DND-41 (cell line): ENCODE data around the gene STH.

Source experiments
- ATAC-seq: fragments of 200-7000 bp; cut with Tn5 transposase; 3 replicates; pipeline ENCODE4 v1.9.1; 2021; ENCODE audit warnings: low read depth; ENCODE audit not compliant: insufficient read depth
- DNase-seq: peaks from one replicate; pipeline ENCODE4 v3.0.0-alpha.2; 2020
- H2AFZ ChIP-seq: 2 replicates; pipeline ENCODE4 v1.6.0; 2012; ENCODE audit warnings: low read depth, low read length
- H3K27ac ChIP-seq: 2 replicates; pipeline ENCODE4 v1.5.1; 2012; ENCODE audit warnings: low read length, inconsistent platforms
- H3K27me3 ChIP-seq: fragments of 200-600 bp; sonication (generic); 2 replicates; pipeline ENCODE4 v1.6.0; 2012; ENCODE audit warnings: low read length, mild to moderate bottlenecking, inconsistent platforms; ENCODE audit not compliant: insufficient read depth, poor library complexity
- H3K36me3 ChIP-seq: 2 replicates; pipeline ENCODE4 v1.5.1; 2012; ENCODE audit warnings: low read length, inconsistent platforms; ENCODE audit not compliant: insufficient read depth
- H3K4me1 ChIP-seq: 2 replicates; pipeline ENCODE4 v1.5.1; 2012; ENCODE audit warnings: mild to moderate bottlenecking, low read length; ENCODE audit not compliant: insufficient read depth
- H3K4me2 ChIP-seq: 2 replicates; pipeline ENCODE4 v1.6.0; 2012; ENCODE audit warnings: mild to moderate bottlenecking, moderate library complexity, low read length, inconsistent platforms; ENCODE audit not compliant: insufficient read depth
- H3K4me3 ChIP-seq, 2 experiments: fragments of 200-600 bp in 1 of 2; shearing (Covaris generic) in 1 of 2; 2 replicates each; pipeline ENCODE4 v1.5.1; 2012 to 2016; ENCODE audit warnings: inconsistent platforms in 2 of 2, low read length in 2 of 2, mild to moderate bottlenecking in 2 of 2, low read depth in 1 of 2, moderate library complexity in 1 of 2
- H3K79me2 ChIP-seq: 2 replicates; pipeline ENCODE4 v1.6.0; 2012; ENCODE audit warnings: low read length, inconsistent platforms; ENCODE audit not compliant: insufficient read depth
- H3K9ac ChIP-seq: 2 replicates; pipeline ENCODE4 v1.6.0; 2012; ENCODE audit warnings: low read depth, mild to moderate bottlenecking, inconsistent platforms, low read length, moderate library complexity
- H3K9me3 ChIP-seq: 2 replicates; pipeline ENCODE4 v1.5.1; 2012; ENCODE audit warnings: low read length, moderate library complexity, mild to moderate bottlenecking, inconsistent platforms; ENCODE audit not compliant: insufficient read depth, severe bottlenecking
- H4K20me1 ChIP-seq: 2 replicates; pipeline ENCODE4 v1.6.0; 2012; ENCODE audit warnings: low read length; ENCODE audit not compliant: insufficient read depth
- EZH2 ChIP-seq: IDR thresholded peaks from 3 replicates; pipeline ENCODE4 v1.6.1; 2012; ENCODE audit warnings: borderline replicate concordance, low read depth, mild to moderate bottlenecking, moderate library complexity, low read length, inconsistent platforms; ENCODE audit not compliant: severe bottlenecking
- TF ChIP-seq, protein P1 (sequence below): IDR thresholded peaks from 2 replicates; pipeline ENCODE4 v1.5.1; 2012; ENCODE audit warnings: borderline replicate concordance, low read length, moderate library complexity, mild to moderate bottlenecking; ENCODE audit not compliant: poor library complexity, severe bottlenecking; ENCODE audit errors: extremely low read depth

Gene STH

DNA sequence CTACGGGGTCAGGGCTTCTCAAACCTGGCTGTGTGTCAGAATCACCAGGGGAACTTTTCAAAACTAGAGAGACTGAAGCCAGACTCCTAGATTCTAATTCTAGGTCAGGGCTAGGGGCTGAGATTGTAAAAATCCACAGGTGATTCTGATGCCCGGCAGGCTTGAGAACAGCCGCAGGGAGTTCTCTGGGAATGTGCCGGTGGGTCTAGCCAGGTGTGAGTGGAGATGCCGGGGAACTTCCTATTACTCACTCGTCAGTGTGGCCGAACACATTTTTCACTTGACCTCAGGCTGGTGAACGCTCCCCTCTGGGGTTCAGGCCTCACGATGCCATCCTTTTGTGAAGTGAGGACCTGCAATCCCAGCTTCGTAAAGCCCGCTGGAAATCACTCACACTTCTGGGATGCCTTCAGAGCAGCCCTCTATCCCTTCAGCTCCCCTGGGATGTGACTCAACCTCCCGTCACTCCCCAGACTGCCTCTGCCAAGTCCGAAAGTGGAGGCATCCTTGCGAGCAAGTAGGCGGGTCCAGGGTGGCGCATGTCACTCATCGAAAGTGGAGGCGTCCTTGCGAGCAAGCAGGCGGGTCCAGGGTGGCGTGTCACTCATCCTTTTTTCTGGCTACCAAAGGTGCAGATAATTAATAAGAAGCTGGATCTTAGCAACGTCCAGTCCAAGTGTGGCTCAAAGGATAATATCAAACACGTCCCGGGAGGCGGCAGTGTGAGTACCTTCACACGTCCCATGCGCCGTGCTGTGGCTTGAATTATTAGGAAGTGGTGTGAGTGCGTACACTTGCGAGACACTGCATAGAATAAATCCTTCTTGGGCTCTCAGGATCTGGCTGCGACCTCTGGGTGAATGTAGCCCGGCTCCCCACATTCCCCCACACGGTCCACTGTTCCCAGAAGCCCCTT lies 10.9 kb downstream of the STH start:
- no peaks in the 10 kb centered on the region for H3K79me2 ChIP-seq
- H3K36me3 ChIP-seq = no peaks in the 10 kb centered on the region
- no peak overlapping the region for H3K27ac ChIP-seq
- H3K9ac ChIP-seq = no peak overlapping the region
- H3K4me1 ChIP-seq = no peaks in the 10 kb centered on the region
- DNase-seq (no peak), ATAC-seq (no peak)
- no peak overlapping the region for H3K4me2 ChIP-seq
- H3K9me3 ChIP-seq = no peaks in the 10 kb centered on the region
- no peak overlapping the region for H3K4me3 ChIP-seq
- no peak overlapping the region for H2AFZ ChIP-seq
- H3K27me3 ChIP-seq = no peaks in the 10 kb centered on the region
- TF ChIP-seq EZH2 = no peak
- H4K20me1 ChIP-seq = peaks cover 3% of the 10 kb centered on the region; the same call in 1 of the 2 replicates

DNA sequence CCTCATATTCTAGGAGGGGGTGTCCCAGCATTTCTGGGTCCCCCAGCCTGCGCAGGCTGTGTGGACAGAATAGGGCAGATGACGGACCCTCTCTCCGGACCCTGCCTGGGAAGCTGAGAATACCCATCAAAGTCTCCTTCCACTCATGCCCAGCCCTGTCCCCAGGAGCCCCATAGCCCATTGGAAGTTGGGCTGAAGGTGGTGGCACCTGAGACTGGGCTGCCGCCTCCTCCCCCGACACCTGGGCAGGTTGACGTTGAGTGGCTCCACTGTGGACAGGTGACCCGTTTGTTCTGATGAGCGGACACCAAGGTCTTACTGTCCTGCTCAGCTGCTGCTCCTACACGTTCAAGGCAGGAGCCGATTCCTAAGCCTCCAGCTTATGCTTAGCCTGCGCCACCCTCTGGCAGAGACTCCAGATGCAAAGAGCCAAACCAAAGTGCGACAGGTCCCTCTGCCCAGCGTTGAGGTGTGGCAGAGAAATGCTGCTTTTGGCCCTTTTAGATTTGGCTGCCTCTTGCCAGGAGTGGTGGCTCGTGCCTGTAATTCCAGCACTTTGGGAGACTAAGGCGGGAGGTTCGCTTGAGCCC lies 11.6 kb downstream of the STH start:
- H3K9me3 ChIP-seq = no peaks in the 10 kb centered on the region
- H3K79me2 ChIP-seq = no peaks in the 10 kb centered on the region

DNA sequence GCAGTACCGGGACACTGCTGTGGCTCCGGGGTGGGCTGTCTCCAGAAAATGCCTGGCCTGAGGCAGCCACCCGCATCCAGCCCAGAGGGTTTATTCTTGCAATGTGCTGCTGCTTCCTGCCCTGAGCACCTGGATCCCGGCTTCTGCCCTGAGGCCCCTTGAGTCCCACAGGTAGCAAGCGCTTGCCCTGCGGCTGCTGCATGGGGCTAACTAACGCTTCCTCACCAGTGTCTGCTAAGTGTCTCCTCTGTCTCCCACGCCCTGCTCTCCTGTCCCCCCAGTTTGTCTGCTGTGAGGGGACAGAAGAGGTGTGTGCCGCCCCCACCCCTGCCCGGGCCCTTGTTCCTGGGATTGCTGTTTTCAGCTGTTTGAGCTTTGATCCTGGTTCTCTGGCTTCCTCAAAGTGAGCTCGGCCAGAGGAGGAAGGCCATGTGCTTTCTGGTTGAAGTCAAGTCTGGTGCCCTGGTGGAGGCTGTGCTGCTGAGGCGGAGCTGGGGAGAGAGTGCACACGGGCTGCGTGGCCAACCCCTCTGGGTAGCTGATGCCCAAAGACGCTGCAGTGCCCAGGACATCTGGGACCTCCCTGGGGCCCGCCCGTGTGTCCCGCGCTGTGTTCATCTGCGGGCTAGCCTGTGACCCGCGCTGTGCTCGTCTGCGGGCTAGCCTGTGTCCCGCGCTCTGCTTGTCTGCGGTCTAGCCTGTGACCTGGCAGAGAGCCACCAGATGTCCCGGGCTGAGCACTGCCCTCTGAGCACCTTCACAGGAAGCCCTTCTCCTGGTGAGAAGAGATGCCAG lies 12.9 kb downstream of the STH start:
- H3K9me3 ChIP-seq = no peaks in the 10 kb centered on the region
- no peaks in the 10 kb centered on the region for H3K36me3 ChIP-seq
- peaks cover 3% of the 10 kb centered on the region; the same call in 1 of the 2 replicates for H4K20me1 ChIP-seq
- H3K27me3 ChIP-seq = no peaks in the 10 kb centered on the region
- no peak for DNase-seq
- TF ChIP-seq, protein P1, sequence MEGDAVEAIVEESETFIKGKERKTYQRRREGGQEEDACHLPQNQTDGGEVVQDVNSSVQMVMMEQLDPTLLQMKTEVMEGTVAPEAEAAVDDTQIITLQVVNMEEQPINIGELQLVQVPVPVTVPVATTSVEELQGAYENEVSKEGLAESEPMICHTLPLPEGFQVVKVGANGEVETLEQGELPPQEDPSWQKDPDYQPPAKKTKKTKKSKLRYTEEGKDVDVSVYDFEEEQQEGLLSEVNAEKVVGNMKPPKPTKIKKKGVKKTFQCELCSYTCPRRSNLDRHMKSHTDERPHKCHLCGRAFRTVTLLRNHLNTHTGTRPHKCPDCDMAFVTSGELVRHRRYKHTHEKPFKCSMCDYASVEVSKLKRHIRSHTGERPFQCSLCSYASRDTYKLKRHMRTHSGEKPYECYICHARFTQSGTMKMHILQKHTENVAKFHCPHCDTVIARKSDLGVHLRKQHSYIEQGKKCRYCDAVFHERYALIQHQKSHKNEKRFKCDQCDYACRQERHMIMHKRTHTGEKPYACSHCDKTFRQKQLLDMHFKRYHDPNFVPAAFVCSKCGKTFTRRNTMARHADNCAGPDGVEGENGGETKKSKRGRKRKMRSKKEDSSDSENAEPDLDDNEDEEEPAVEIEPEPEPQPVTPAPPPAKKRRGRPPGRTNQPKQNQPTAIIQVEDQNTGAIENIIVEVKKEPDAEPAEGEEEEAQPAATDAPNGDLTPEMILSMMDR = no peak
- no peak for TF ChIP-seq EZH2
- H3K9ac ChIP-seq = no peak overlapping the region
- H3K4me2 ChIP-seq = no peak overlapping the region
- no peak for ATAC-seq
- no peak overlapping the region for H3K27ac ChIP-seq
- H2AFZ ChIP-seq = no peak overlapping the region
- no peak overlapping the region for H3K4me3 ChIP-seq
- H3K79me2 ChIP-seq = no peaks in the 10 kb centered on the region
- no peaks in the 10 kb centered on the region for H3K4me1 ChIP-seq

More for the DNA sequence above, 11.6 kb downstream of the STH start:
- ATAC-seq (no peak), DNase-seq (no peak)
- Histone ChIP-seq H2AFZ (no peak overlapping the region), H3K4me1 (no peaks in the 10 kb centered on the region), H3K27ac (no peak overlapping the region), H4K20me1 (peaks cover 3% of the 10 kb centered on the region; the same call in 1 of the 2 replicates), H3K4me2 (no peak overlapping the region), H3K4me3 (no peak overlapping the region), H3K36me3 (no peaks in the 10 kb centered on the region), H3K27me3 (no peaks in the 10 kb centered on the region), H3K9ac (no peak overlapping the region)
- no peak for TF ChIP-seq EZH2
- TF ChIP-seq, protein P1 = no peak
